ENCODE data around the gene TAGLN2.

Gene TAGLN2

GRCh38 chr1:159868766-159869165 lies 56.5 kb downstream of the TAGLN2 start:
- no peak overlapping the region for H2AFZ ChIP-seq (ENCODE audit: low read length, unreplicated experiment)
- peaks cover 20% of the 10 kb centered on the region for H3K4me1 ChIP-seq (ENCODE audit: control insufficient read depth, insufficient read depth, low read length, unreplicated experiment)
- no peaks in the 10 kb centered on the region for H3K27me3 ChIP-seq (ENCODE audit: insufficient read depth, low read length)
- no peak overlapping the region for H3K4me3 ChIP-seq (ENCODE audit: low read depth, low read length)
- H3K79me2 ChIP-seq (ENCODE audit: control insufficient read depth, insufficient read depth, low read length, unreplicated experiment): no peaks in the 10 kb centered on the region
- H3K36me3 ChIP-seq (ENCODE audit: insufficient read depth, low read length): no peaks in the 10 kb centered on the region
- no peak overlapping the region for H3K27ac ChIP-seq (ENCODE audit: low read depth, low read length)
